GM21528 (cell line): ENCODE data around the gene SGK2.

Source experiments
- ATAC-seq: cut with Tn5 transposase; IDR thresholded peaks from one replicate; pipeline ENCODE4 v1.9.1; 2021; ENCODE audit warnings: mild to moderate bottlenecking, moderate library complexity; ENCODE audit not compliant: unreplicated experiment, low FRiP score

The SGK2 gene

DNA sequence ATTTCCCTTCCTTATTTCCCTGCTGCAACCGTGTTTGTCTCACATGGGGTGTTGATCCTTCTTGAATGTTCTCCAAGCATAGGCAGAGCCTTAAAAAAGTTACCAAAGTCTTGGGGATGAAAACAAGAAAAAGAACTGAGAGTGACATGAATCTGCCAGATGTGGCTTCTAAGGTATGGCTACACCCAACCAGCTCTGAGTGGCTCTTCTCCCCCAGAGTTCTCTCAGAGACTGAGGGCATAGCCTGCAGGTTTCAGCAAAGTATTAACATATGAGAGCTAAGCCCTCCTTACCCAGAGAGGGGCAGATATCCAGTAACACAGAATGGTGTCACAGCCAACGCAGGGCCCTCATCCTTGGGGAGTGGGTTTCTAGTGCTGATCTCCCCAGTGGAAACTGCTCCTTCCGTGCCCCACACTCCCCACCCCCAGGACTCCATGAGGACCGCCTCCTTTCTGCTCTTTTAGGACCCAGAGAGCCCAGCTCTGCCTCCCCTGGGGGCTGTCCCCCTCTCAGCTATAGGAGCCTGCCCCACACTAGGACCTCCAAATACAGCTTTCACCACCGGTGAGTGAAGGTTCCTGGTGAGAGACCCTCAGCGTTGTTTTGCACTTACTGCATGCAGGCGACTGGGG, 23.3 kb upstream of the SGK2 start:
- no peak for ATAC-seq

DNA sequence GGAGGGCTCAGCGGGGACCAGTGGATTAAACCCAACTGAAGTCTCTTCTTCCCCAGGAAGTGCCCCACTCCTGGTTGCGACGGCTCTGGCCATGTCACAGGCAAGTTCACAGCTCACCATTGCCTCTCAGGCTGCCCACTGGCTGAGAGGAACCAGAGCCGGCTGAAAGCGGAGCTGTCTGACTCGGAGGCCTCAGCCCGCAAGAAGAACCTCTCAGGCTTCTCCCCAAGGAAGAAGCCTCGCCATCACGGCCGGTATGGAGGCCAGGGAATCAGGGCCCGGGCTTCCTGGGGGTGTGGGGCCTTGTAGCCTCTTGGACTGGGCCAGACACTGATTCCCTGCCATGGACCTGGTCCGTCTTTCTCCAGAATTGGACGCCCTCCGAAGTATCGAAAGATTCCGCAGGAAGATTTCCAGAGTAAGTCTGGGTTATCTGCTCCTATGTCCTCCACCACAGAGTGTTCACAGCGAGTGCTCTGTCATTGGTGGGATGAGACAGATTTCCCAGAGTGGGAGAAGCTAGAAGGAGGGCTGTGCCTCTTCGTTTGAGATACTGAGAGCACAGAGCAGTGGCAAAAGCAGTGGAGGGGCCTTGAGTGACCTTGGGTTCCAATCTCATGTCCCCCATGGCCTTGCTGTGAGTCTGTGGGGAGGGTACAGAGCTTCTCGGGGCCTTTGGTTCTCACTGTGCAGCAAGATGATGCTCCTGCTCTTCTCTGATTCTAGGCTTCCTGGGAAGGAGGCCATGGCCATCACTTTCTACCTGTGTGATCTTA, 22.6 kb upstream of the SGK2 start:
- no peak for ATAC-seq

GRCh38 chr20:43536817-43537440, 21.9 kb upstream of the SGK2 start:
- ATAC-seq: no peak

DNA sequence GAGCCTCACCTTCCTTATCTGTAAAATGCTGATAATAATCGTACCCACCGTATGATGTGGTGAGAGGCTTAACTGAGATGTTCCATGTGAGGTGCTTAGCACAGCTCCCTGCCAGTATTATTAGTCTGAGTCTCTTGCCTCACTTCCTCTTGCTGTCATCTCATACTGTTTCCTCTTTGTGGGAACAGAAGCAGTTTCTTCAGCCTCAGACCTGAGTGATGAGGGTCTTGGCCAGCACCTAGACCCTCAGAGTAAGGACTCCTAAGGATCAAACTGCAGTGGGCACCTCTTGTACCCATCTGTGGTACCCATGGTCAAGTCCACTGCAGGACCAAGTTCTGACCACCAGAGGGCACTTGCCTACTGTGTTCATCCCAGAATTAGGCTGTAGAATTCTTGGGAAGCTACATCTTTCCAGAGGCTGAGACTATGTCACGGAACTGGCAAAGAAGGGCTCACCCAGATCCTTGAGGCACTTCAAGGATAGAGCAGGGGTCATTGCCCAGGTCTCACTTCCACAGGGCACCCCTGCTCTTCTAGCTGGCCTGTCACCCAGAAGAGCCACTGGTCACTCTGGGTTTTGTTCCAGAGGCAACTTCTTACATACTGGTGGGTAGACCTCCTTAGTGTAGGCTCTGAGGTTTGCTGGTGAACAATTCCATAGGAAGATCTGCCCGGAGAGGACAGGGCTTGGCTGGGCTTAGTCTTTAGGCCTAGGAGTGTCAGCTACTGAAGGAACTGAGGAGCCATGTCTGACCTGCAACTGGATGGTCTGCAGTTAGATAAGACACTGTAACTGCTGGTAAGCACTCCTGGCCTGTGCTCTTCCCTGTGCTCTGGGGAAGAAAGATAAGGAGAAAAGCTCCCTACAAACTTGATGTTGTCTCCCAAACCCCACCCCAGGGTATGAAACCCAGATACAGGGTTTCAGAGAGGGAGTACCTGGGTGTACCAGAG, 20.6 kb upstream of the SGK2 start:
- ATAC-seq: no peak

DNA sequence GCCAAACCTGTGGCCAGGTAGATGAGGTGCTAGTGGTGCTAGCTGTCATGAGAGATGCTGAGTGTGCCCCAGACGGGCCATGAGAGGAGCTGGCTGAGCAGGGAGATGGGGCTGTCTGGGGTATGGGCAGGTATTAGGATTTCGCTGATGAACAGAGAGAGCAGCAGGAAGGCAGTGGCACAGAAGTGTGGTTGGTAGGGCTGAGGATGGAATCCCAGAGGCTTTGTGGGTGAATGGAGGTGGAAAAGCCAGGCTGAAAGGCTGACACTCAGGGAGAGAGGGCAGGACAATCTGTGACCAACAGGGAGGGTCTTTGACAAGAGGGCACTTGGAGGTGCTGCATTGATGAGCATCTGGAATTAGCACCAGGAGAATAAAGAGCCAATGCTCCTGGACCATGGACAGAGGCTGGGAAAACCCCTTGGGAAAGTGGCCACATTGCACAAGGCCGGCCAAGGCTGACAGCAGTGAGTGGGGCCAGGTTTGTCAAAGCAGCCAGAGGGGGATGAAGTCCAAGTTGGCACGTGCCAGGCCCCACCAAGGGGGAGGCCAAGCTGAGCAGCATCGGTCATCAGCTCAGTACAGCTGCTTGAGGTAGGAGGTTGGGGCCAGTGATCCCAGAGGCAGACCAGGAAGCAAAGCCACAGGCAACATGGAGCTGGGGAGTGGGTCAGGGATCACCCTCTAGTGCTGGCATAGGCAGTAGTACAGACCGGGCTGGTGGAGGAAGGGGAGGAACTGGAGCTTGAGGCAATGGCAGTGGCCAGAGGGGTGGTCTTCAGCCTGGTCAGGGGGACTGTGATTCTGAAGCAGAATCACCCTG, 19.7 kb upstream of the SGK2 start:
- ATAC-seq: no peak

DNA sequence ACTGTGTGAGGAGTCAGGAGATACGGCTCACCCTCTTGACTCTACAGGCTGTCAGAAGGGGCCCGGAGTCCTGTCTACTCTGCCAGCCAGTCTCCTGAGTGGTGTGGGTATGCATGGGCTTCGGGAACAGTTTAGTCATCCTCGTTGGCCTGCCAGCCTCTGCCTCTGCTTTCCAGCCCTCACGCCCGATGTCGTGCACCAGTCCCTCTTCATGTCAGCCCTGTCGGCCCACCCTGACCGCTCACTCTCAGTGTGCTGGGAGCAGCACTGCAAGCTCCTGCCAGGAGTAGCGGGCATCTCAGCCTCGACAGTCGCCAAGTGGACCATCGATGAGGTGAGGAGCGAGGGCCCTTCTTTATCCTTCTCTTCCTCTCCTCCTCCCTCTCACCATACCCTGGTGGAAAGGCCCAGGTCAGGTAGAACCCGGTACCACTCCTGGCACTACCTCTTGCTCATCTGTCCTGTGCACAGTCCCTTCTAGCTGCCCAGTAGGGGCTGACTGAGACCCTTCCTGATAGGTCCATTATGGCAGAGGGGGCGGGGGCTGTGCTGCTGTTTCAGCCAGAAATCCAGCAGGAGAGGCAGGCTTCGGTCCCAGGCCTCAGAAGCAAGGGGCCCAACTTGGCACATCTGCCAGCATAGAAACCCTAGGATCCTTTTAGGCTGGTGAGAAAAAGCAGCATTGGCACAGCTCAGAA, 18.7 kb upstream of the SGK2 start:
- ATAC-seq: no peak

DNA sequence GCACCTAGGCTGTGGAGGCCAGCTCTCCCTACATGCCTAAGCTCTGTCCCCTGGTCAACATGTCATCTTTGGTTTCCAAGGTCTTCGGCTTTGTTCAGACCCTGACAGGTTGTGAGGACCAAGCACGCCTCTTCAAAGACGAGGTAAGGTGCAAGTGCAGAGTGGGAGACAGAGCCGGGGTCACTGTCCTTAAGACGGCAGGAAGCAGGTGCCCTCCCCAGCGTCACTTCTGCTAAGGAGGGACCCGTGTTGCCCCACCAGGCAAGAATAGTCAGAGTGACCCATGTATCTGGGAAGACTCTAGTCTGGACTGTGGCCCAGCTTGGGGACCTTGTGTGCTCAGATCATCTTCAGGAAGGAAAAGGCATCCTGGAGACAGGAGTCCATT, 18.2 kb upstream of the SGK2 start:
- ATAC-seq: no peak

- no peak for ATAC-seq
Measured at GRCh38 chr20:43541214-43541613, 17.6 kb upstream of the SGK2 start.

DNA sequence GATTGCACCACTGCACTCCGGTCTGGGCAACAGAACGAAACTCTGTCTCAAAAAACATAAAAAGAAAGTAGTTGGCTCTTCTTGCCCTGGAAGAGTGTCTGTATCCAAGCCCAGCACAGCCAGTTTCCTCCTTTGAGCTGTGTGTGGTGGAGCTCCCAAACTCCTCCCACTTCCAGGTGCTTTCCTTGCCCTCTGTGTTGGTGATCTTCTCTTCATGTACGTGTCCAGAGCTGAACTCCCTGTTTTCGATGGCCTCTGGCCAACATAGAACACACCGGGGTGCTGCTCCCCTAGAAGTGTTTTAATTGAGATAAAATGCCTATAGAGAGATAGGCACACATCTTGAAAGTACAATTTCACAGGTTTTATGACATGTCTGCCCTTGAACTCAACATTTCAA, 16.7 kb upstream of the SGK2 start:
- no peak for ATAC-seq

GRCh38 chr20:43542674-43543073, 16.2 kb upstream of the SGK2 start:
- no peak for ATAC-seq

DNA sequence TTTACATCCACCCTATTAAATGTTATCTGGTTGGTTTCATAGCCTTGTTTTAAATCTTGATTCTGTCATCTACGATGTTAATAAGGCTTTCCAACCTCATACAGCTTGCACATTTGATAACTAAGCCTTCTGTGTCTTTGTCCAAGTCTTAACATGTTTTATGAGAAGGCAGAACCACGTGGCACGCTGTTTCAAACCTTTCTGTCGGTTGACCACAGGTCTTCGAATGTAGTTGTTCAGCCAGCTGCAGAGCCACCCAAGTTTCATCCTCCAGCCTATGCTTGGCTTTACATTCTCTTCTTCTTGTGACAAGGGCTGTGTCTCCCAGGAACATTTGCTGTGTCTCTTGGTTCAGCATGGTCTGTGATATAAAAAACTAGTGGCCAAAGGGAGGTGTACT, 15.7 kb upstream of the SGK2 start:
- ATAC-seq: no peak

GRCh38 chr20:43544501-43544900, 14.3 kb upstream of the SGK2 start:
- no peak for ATAC-seq

DNA sequence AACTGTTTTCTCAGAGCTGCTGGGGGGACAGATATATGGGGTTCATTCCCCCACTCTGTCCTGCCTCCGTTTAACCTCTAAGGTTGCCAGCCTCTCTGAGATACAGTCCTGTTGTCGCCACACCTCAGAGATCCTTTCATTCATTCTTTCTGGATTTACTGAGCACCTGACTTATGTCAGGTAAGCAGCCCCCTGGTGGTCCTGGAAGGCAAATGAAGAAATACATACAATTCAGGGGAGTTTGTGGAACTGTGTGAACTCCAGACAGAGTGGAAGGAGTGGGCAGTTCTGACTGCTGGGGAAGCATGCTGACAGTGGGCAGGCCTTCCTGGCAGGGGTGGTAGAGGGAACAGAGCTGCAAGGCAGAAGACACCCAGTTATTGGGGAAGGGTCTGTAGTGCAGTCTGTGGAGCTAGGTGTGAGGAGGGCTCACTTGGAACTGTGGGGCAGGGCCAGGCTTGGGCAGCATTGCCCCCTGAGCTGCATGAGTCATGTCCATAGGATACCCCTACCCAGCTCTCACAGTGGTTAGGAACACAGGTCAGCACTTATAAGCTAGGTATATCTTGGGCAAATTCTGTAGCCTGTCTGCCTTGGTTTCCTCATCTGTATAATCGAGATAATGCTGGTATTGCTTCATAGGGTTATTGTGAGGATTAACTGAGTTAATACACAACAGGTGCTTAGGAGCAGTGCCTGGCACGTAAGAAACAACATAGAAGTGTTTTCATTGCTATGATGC, 12.8 kb upstream of the SGK2 start:
- no peak for ATAC-seq

DNA sequence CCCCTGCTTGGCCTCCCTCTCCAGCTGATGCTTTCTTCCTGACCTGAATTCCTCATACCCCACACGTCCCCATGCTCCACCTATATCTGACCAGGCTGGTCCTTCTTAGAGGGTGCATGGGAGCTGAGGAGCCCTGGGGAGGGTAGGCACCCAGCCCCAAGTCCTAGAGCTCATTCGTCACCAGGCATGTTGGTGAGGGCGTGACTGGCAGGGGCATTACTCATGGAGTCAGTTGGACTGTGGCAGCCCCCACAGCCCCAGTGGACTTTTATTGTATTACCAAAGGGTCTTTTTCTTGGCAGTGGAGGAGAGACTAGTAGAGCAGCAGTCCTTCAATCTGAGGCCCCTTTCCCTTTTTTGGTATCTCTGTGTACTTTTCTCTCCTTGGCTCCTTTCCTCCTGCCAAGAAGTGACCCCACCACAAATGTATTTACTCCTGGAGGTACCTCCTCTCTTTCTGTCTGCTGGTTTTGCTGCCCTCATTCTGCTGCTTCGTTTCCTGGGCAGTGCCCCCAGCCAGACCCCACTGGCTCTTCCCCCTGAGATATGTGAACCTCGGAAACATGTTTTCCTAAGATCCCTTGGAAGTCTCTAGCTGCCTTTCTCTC, 10.4 kb upstream of the SGK2 start:
- ATAC-seq: no peak

- no peak for ATAC-seq
Measured at GRCh38 chr20:43549416-43550065, 9.3 kb upstream of the SGK2 start.

DNA sequence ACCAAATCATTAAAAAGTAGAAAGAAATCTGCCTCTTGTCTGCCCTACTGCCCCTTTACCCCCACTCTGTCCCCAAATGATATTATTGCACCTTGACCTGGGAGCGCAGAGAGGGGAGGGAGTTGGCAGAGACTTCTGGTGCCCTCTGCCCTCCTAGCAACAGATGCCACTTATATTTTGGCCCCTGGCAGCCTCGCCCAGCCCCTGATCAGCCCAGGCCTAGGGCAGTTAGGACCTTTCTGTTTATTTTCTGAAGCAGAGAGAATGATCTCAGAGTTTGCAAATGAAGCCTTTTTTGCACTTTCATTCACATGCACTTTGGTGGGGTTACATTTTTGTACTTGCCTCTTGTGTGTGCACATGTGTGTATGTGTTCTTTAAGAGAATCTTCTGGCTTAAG, 8.4 kb upstream of the SGK2 start:
- ATAC-seq: no peak

GRCh38 chr20:43554369-43554768, 4.5 kb upstream of the SGK2 start:
- ATAC-seq: no peak
